Measurements from ENCODE around the gene ATL1. TPM values are rescaled to one million over a fixed set of nuclear protein-coding genes. Genes with fewer than 3 reads are reported as not detected.

The ATL1 gene
- total and polyA plus RNA-seq, 2 of the 4 experiments (the other 2 are of a cell fraction) = 6.0 to 12.2 TPM

GRCh38 chr14:50659327-50659974 lies 99.5 kb downstream of the ATL1 start:
- Histone ChIP-seq H2BK20ac (ENCODE audit: low read depth, low read length) (no peak overlapping the region), H4K5ac (ENCODE audit: low read depth, low read length) (no peak overlapping the region), H3K18ac (ENCODE audit: low read depth, low read length) (no peak overlapping the region; the same call in 1 of the 2 replicates), H4K8ac (ENCODE audit: low read depth in 2 of 2, low read length in 2 of 2) (no peak overlapping the region), H3K4me1 (ENCODE audit: control insufficient read depth, insufficient read depth, low read length) (peaks cover 3% of the 10 kb centered on the region; the same call in 1 of the 2 replicates), H3K9me3 (ENCODE audit: control insufficient read depth, insufficient read depth, low read length) (no peaks in the 10 kb centered on the region), H2BK15ac (ENCODE audit: low read depth, low read length) (no peak overlapping the region), H3K4ac (ENCODE audit: low read depth, low read length) (no peak overlapping the region), H3K4me3 (ENCODE audit: insufficient read depth, low read depth, low read length) (no peak overlapping the region), H3K27me3 (ENCODE audit: control insufficient read depth, insufficient read depth, low read length) (no peaks in the 10 kb centered on the region), H2AK9ac (replicated peaks; ENCODE audit: low read depth, low read length, poor library complexity) (no peak overlapping the region), H3K56ac (ENCODE audit: extremely low read depth, insufficient read depth, low read length) (no peak overlapping the region), H2AK5ac (ENCODE audit: low read depth, low read length) (no peak overlapping the region), H2BK5ac (ENCODE audit: low read depth, low read length, poor library complexity, severe bottlenecking) (no peak overlapping the region), H3K14ac (replicated peaks; ENCODE audit: low read depth, low read length) (no peak overlapping the region), H3K9me1 (ENCODE audit: insufficient read depth, low read length) (no peaks in the 10 kb centered on the region), H4K91ac (ENCODE audit: insufficient read depth, low read depth, low read length) (no peak overlapping the region), H3K79me1 (ENCODE audit: low read depth in 1 of 2, low read length in 2 of 2) (peaks cover 21 to 65% of the 10 kb centered on the region in 2 experiments), H2AFZ (replicated peaks; ENCODE audit: low read length, poor library complexity) (no peak overlapping the region), H3K4me2 (ENCODE audit: low read depth, low read length) (no peak overlapping the region), H2BK120ac (ENCODE audit: low read depth, low read length) (no peak overlapping the region), H3K36me3 (ENCODE audit: control insufficient read depth, insufficient read depth, low read length) (peaks cover 9% of the 10 kb centered on the region), H3K9ac (ENCODE audit: low read depth, low read length) (no peak overlapping the region), H4K20me1 (ENCODE audit: insufficient read depth, low read length) (peaks cover 3% of the 10 kb centered on the region; the same call in 1 of the 2 replicates), H3K23ac (ENCODE audit: low read depth, low read length) (no peak overlapping the region; the same call in 1 of the 2 replicates), H3K27ac (ENCODE audit: insufficient read depth, low read length) (peak overlapping the region; percentile 41; the same call in 1 of the 2 replicates)
- intact Hi-C loops (cut with micrococcal nuclease) (loop anchor here (10.0 kb wide), 1 partner anchor 275 kb away; no protein-coding TSS in a partner anchor), in situ Hi-C loops (cut with MboI; ENCODE audit: low sequenced_read_pairs) (no loop called here), dilution Hi-C loops (cut with HindIII; ENCODE audit: low sequenced_read_pairs, unreplicated experiment) (no loop called here)
- ChIA-PET POLR2A (ENCODE audit: unreplicated experiment) (no interaction called here), CTCF (interaction anchor here (1.2 kb wide), 1 partner anchor 118 kb away, joined by 3 read pairs; no protein-coding TSS in a partner anchor)
- ATAC-seq (ENCODE audit: low read depth) (no peak), DNase-seq (no peak)
- no peak for TF ChIP-seq RFX5 (IDR thresholded peaks at IDR 0.05; ENCODE audit: low read depth, low read length)
- TF ChIP-seq RAD21 (IDR thresholded peaks at IDR 0.05; ENCODE audit: low read length) = no peak
- TF ChIP-seq POLR2A (IDR thresholded peaks at IDR 0.05; ENCODE audit: low read depth, low read length) = no peak
- no peak for TF ChIP-seq FOS (IDR thresholded peaks at IDR 0.05; ENCODE audit: low read depth, low read length)
- no peak for TF ChIP-seq ELK1 (IDR thresholded peaks at IDR 0.05; ENCODE audit: borderline replicate concordance, low read depth, low read length)
- TF ChIP-seq NFE2L2 (IDR thresholded peaks at IDR 0.05; ENCODE audit: low read depth, low read length) = no peak
- TF ChIP-seq SMC3 (IDR thresholded peaks at IDR 0.05; ENCODE audit: low read depth, low read length) = no peak
- TF ChIP-seq CEBPB (IDR thresholded peaks at IDR 0.05; ENCODE audit: low read depth, low read length) = no peak
- TF ChIP-seq BHLHE40 (IDR thresholded peaks at IDR 0.05; ENCODE audit: low read depth, low read length) = no peak
- no peak for TF ChIP-seq MAZ (IDR thresholded peaks at IDR 0.05; ENCODE audit: borderline replicate concordance, low read depth, low read length)
- TF ChIP-seq MAFK (IDR thresholded peaks at IDR 0.05; ENCODE audit: low read depth, low read length) = no peak
- TF ChIP-seq MXI1 (IDR thresholded peaks at IDR 0.05; ENCODE audit: borderline replicate concordance, low read depth, low read length) = no peak
- TF ChIP-seq CTCF (conservative IDR thresholded peaks at IDR 0.05; ENCODE audit: low read depth, low read length) = no peak
- no peak for TF ChIP-seq USF2 (IDR thresholded peaks at IDR 0.05; ENCODE audit: low read depth, low read length)
- TF ChIP-seq RCOR1 (IDR thresholded peaks at IDR 0.05; ENCODE audit: insufficient replicate concordance, low read length) = no peak
- TF ChIP-seq CHD1 (IDR thresholded peaks at IDR 0.05; ENCODE audit: low read depth, low read length) = no peak
- no CpG with 5 or more reads among the region's 6 CpGs for WGBS, 2 experiments (ENCODE audit: extremely low coverage in 2 of 2, insufficient read length in 1 of 2)
- BruUV-seq (replicated peaks) = no TSS peak

Data from IMR-90 (cell line).